ENCODE results near the gene ITPR1.

The ITPR1 gene

GRCh38 chr3:4776399-4776979 lies 283.3 kb downstream of the ITPR1 start:
- DNase-seq (ENCODE audit: low read depth, low spot score), result no peak

GRCh38 chr3:4776980-4777581 lies 283.9 kb downstream of the ITPR1 start:
- DNase-seq (ENCODE audit: low read depth, low spot score), result no peak

GRCh38 chr3:4778119-4778518 lies 285.0 kb downstream of the ITPR1 start:
- no peak for DNase-seq (ENCODE audit: low read depth, low spot score)

- DNase-seq (ENCODE audit: low read depth, low spot score), result no peak
Measured at GRCh38 chr3:4778740-4779139, 285.6 kb downstream of the ITPR1 start.

GRCh38 chr3:4780545-4780957 lies 287.4 kb downstream of the ITPR1 start:
- no peak for DNase-seq (ENCODE audit: low read depth, low spot score)

- DNase-seq (ENCODE audit: low read depth, low spot score), result no peak
Measured at GRCh38 chr3:4782095-4782494, 288.9 kb downstream of the ITPR1 start.

GRCh38 chr3:4785551-4785950 lies 292.4 kb downstream of the ITPR1 start:
- no peak for DNase-seq (ENCODE audit: low read depth, low spot score)

GRCh38 chr3:4786431-4786830 lies 293.3 kb downstream of the ITPR1 start:
- DNase-seq (ENCODE audit: low read depth, low spot score), result no peak

- no peak for DNase-seq (ENCODE audit: low read depth, low spot score)
Measured at GRCh38 chr3:4791358-4791757, 298.2 kb downstream of the ITPR1 start.

GRCh38 chr3:4793311-4793710 lies 300.2 kb downstream of the ITPR1 start:
- no peak for DNase-seq (ENCODE audit: low read depth, low spot score)

GRCh38 chr3:4794331-4794730 lies 301.2 kb downstream of the ITPR1 start:
- no peak for DNase-seq (ENCODE audit: low read depth, low spot score)

GRCh38 chr3:4794798-4795197 lies 301.6 kb downstream of the ITPR1 start:
- DNase-seq (ENCODE audit: low read depth, low spot score), result no peak

- DNase-seq (ENCODE audit: low read depth, low spot score), result no peak
Measured at GRCh38 chr3:4795905-4796304, 302.8 kb downstream of the ITPR1 start.

- DNase-seq (ENCODE audit: low read depth, low spot score), result no peak
Measured at GRCh38 chr3:4797201-4797705, 304.1 kb downstream of the ITPR1 start.

GRCh38 chr3:4799266-4800256 lies 306.4 kb downstream of the ITPR1 start:
- no peak for DNase-seq (ENCODE audit: low read depth, low spot score)

GRCh38 chr3:4800595-4800994 lies 307.4 kb downstream of the ITPR1 start:
- no peak for DNase-seq (ENCODE audit: low read depth, low spot score)

- DNase-seq (ENCODE audit: low read depth, low spot score), result no peak
Measured at GRCh38 chr3:4801892-4802291, 308.7 kb downstream of the ITPR1 start.

GRCh38 chr3:4802903-4803302 lies 309.8 kb downstream of the ITPR1 start:
- DNase-seq (ENCODE audit: low read depth, low spot score), result no peak

- DNase-seq (ENCODE audit: low read depth, low spot score), result no peak
Measured at GRCh38 chr3:4804161-4805058, 311.3 kb downstream of the ITPR1 start.

GRCh38 chr3:4805662-4806061 lies 312.5 kb downstream of the ITPR1 start:
- no peak for DNase-seq (ENCODE audit: low read depth, low spot score)

GRCh38 chr3:4806535-4807108 lies 313.5 kb downstream of the ITPR1 start:
- no peak for DNase-seq (ENCODE audit: low read depth, low spot score)

All from activated naive CD8-positive, alpha-beta T cell treated with anti-CD3 and anti-CD28 coated beads, Interleukin-2, amount 50 U/mL, for 16 hours (primary cell).